Neutrophil (primary cell): ENCODE measurements around the gene TMC8.

Experiments
- H3K27ac ChIP-seq: fragments of 200-600 bp; sonication (generic); 2 replicates; pipeline ENCODE4 v1.5.1; 2016; ENCODE audit warnings: mild to moderate bottlenecking, moderate library complexity
- H3K27me3 ChIP-seq: fragments of 200-600 bp; sonication (generic); 2 replicates; pipeline ENCODE4 v1.6.0; 2016; ENCODE audit warnings: mild to moderate bottlenecking
- H3K36me3 ChIP-seq: fragments of 200-600 bp; sonication (generic); 2 replicates; pipeline ENCODE4 v1.5.1; 2017
- H3K4me1 ChIP-seq, 2 experiments: fragments of 200-600 bp in 1 of 2; sonication (generic) in 1 of 2; 1 replicate in 1 of 2; 2 replicates in 1 of 2; pipeline versions ENCODE4 v1.5.1 to v1.6.1; 2013 to 2016; ENCODE audit warnings: low read depth in 1 of 2, low read length in 1 of 2, mild to moderate bottlenecking in 1 of 2, moderate library complexity in 1 of 2; ENCODE audit not compliant: control insufficient read depth in 1 of 2, insufficient read depth in 1 of 2
- H3K4me3 ChIP-seq, 2 experiments: fragments of 200-600 bp in 1 of 2; sonication (generic) in 1 of 2; 1 replicate in 1 of 2; 2 replicates in 1 of 2; pipeline ENCODE4 v1.5.1; 2013 to 2016; ENCODE audit warnings: low read depth in 1 of 2, low read length in 1 of 2, mild to moderate bottlenecking in 1 of 2, moderate library complexity in 1 of 2
- H3K9me3 ChIP-seq: fragments of 200-600 bp; sonication (generic); 2 replicates; pipeline ENCODE4 v1.5.1; 2016
- TF ChIP-seq, protein P1 (sequence below): fragments of 200-600 bp; sonication (generic); IDR thresholded peaks from 2 replicates; pipeline ENCODE4 v1.5.1; 2016; ENCODE audit warnings: antibody characterized with exemption

TMC8 gene

DNA sequence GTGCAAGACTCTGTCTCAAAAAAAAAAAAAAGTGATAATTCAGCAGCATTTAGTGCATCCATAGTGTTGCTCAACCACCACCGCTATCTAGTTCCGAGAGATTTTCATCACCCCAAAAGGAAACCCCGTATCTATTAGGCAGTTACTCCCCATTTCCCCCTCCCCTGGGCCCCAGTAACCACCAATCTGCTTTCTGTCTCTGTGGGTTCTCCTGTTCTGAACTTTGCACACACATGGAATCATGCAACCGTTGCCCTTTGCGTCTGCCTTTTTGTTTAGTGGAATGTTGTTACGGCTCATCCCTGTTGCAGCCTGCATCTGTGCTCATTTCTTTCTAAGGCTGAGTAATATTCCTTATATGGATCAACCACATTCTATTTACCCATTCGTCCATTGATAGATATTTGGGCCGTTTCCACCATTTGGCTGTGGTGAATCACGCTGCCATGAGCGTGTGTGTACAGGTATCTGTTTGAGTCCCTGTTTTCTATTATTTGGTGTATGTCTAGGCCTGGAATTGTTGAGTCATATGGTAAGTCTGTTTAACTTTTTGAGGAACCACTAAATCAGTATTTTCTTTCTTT lies 29.1 kb downstream of the TMC8 start:
- Histone ChIP-seq H3K4me1 (peaks cover 22 to 25% of the 10 kb centered on the region in 2 experiments), H3K27ac (no peak overlapping the region), H3K9me3 (no peaks in the 10 kb centered on the region), H3K4me3 (no peak overlapping the region), H3K27me3 (no peaks in the 10 kb centered on the region), H3K36me3 (no peaks in the 10 kb centered on the region)
- TF ChIP-seq, protein P1, sequence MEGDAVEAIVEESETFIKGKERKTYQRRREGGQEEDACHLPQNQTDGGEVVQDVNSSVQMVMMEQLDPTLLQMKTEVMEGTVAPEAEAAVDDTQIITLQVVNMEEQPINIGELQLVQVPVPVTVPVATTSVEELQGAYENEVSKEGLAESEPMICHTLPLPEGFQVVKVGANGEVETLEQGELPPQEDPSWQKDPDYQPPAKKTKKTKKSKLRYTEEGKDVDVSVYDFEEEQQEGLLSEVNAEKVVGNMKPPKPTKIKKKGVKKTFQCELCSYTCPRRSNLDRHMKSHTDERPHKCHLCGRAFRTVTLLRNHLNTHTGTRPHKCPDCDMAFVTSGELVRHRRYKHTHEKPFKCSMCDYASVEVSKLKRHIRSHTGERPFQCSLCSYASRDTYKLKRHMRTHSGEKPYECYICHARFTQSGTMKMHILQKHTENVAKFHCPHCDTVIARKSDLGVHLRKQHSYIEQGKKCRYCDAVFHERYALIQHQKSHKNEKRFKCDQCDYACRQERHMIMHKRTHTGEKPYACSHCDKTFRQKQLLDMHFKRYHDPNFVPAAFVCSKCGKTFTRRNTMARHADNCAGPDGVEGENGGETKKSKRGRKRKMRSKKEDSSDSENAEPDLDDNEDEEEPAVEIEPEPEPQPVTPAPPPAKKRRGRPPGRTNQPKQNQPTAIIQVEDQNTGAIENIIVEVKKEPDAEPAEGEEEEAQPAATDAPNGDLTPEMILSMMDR: no peak

DNA sequence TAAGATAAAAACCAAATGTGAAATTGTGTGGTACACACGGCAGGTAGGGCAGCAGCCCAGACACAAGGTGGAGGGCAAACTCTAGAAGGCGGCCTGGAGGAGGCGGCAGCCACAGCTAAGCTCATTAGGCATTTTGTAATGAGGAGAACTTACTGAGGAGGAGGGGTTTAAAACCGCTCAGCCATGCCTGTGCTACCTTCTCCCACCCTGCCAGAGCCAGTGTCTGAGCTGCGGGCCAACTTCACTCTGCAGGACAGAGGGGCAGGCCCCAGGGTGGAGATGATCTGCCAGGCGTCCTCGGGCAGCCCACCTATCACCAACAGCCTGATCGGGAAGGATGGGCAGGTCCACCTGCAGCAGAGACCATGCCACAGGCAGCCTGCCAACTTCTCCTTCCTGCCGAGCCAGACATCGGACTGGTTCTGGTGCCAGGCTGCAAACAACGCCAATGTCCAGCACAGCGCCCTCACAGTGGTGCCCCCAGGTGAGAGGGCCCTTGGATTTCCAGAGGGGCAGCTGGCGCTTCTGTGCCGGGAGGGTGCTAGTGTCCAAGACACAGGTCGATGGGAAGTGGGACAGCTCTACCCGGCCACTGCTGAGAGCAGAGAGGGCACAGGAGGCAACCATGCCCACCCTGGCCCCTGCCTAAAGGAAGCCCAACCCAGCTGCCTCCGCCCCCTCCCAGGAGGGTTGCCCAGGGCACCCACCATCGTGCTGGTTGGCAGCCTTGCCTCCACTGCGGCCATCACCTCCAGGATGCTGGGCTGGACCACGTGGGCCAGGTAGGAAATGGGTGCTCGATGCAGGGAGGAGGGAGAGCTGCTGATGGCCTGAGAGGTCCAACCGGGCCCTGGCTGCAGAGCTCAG lies 33.5 kb downstream of the TMC8 start:
- no peak overlapping the region for H3K27ac ChIP-seq
- TF ChIP-seq, protein P1: no peak
- H3K27me3 ChIP-seq: no peaks in the 10 kb centered on the region
- H3K4me3 ChIP-seq: no peak overlapping the region
- no peaks in the 10 kb centered on the region for H3K9me3 ChIP-seq
- peaks cover 16 to 23% of the 10 kb centered on the region in 2 experiments for H3K4me1 ChIP-seq
- H3K36me3 ChIP-seq: no peaks in the 10 kb centered on the region

GRCh38 chr17:78164748-78165607 lies 34.4 kb downstream of the TMC8 start:
- TF ChIP-seq, protein P1: no peak
- Histone ChIP-seq H3K4me1 (peaks cover 16 to 24% of the 10 kb centered on the region in 2 experiments), H3K27ac (no peak overlapping the region), H3K9me3 (no peaks in the 10 kb centered on the region), H3K36me3 (no peaks in the 10 kb centered on the region), H3K4me3 (no peak overlapping the region), H3K27me3 (no peaks in the 10 kb centered on the region)

DNA sequence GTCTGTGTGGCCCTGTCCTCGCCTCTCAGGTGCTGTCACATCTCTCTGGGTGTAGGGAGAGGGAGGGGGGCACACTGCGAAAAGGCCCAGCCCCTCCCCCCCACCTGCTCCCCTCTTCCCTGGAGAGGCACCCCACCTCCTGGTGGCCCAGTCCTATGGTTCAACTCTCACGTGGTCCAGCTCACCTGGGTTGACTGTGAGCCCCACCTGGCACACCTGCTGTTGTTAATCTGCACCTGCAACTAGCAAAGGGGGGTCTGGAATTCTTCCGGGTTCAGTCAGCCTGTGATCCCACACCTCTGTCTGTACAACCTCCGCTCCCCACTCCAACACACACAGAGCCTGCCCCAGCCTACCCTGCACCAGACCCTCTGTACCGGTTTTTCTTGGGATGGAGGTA lies 35.8 kb downstream of the TMC8 start:
- Histone ChIP-seq H3K4me3 (no peak overlapping the region), H3K36me3 (peaks cover 8% of the 10 kb centered on the region), H3K9me3 (no peaks in the 10 kb centered on the region), H3K4me1 (peaks cover 30 to 38% of the 10 kb centered on the region in 2 experiments), H3K27ac (no peak overlapping the region), H3K27me3 (no peaks in the 10 kb centered on the region)
- TF ChIP-seq, protein P1: no peak

- H3K36me3 ChIP-seq: peaks cover 20% of the 10 kb centered on the region
- TF ChIP-seq, protein P1: peak; percentile 61
- no peaks in the 10 kb centered on the region for H3K9me3 ChIP-seq
- H3K27me3 ChIP-seq: no peaks in the 10 kb centered on the region
- H3K27ac ChIP-seq: peak within 1 kb of the TSS; percentile 79
- H3K4me3 ChIP-seq: peak within 1 kb of the TSS; percentile 60 to 79
- H3K4me1 ChIP-seq: peaks cover 50 to 58% of the 10 kb centered on the region in 2 experiments
Measured at GRCh38 chr17:78168242-78168902, 37.8 kb downstream of the TMC8 start, which contains the start of gene SYNGR2. TSS of gene SYNGR2 (plus strand) at chr17:78168581. CDS start at chr17:78168617, 36 bp downstream.
